GM19099 (cell line): ENCODE measurements around the gene RREB1.

Experiments used
- POLR2A ChIP-seq: IDR thresholded peaks from 3 replicates; pipeline ENCODE4 v1.6.1; 2011; ENCODE audit warnings: low read depth; ENCODE audit not compliant: insufficient read length; ENCODE audit errors: extremely low read depth

The RREB1 gene

DNA sequence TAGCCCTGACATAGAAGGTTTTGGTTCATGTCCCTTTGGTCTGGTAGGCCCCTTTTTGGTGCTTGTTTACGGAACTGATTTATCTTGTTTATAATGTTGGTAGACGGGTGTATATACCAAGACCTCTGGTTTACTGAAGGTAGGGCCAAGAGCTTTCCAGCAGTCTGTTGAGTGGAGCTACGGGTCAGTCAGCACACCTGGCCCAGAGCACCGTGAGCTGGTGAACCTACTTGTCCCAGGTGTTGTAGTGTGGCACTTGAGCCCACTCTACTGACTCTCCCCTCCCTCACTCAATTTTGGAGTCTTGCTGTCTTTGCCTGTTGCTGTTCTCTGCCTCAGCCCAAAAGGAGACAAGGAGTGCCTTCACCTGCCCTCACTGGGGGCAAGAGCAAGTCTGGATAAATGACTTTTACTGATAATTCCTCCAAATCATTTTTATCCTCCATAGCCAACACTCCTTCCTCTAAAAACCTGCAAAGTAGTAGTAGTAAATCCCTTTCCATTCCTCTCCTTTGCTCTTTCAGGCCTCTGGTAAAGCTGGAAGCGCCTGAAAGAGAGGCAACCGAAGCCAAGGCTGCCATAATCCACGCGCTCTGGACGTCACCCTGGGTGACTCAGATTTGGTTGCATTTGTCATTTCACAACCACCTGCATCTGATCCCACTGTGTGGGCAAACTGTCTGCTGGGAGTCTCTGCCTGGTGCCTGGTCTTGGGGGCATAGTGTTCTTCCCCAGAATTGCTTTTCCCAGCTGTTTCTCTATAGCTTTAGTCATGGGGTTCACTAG lies 22.2 kb downstream of the RREB1 start:
- no peak for TF ChIP-seq POLR2A

DNA sequence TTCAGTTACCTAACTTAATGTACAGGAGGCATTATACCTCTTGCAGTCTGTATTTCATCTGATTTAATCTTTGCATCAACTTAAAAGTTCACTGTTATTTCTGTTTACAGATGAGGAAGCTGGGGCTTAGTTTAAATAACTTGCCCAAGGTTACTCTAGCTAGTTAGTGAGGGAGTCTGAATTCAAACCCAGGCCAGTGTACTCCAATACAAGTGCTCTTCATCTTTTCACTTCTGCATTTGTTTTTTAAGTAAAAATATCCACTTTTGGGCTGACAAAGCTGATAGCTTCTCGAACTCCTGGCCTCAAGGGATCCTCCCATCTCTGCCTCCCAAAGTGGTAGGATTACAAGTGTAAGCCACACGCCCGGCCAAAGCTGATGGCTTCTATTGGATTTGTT lies 23.6 kb downstream of the RREB1 start:
- TF ChIP-seq POLR2A, result no peak

DNA sequence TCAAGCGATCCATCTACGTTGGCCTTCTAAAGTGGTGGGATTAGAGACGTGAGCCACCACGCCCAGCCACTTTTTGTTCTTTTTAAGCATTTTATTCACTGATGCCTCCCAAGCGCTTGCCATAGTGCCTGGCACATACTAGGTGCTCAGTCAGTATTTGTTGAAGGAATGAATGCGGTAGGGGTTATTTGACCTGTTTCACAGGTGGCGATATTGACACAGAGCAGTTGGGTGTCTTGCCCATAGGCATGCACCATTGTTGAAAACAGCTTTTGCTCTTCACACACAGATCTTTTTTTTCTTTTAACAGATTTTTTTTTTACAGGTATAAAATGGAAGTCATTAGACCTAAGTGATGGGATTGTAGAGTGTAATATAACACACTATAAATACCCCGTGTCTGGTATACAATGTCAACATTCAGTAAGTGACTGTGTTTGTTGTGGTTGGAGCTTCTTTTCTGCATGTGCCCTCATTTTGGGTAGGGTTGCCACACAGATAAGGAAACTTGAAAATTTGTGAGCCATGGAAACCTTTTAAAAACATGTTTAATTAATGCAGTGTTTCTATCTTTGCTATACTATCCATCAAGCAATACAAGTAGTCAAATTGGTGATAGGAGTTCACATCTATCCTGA lies 24.8 kb downstream of the RREB1 start:
- no peak for TF ChIP-seq POLR2A

DNA sequence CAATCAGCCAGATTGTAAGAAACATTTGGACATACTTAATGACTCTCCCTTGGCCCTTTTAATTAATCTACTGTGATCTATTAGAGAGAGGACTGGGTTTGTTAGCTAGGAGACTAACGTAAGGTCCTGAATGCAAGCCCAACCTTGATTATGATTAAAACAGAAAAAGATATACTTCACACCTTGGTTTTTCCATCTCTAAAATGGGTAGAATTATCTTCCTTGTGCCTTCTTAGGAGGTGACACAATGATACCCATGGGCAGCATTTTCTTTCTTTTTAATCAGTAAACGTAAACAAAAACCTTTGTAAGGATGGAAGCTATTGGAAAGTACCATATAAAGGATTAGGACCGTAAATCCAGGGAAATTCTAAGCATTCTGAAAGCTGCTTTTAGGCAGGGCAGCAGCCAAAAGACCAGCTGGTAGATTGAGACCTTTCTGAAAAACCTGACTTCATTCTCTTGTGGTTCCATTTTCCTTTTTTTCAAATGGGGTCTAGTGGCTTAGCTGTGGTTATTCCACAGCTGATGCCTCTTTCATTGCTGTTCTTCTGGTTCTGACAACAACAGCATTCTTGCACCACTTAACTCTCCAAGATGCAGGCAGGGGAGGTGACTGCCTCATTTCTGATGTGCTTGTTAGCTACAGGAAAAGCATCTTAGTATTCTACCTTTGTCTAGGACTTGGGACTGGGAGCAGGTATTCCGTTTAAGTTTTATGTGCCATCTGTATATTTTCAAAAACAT lies 27.4 kb downstream of the RREB1 start:
- no peak for TF ChIP-seq POLR2A

DNA sequence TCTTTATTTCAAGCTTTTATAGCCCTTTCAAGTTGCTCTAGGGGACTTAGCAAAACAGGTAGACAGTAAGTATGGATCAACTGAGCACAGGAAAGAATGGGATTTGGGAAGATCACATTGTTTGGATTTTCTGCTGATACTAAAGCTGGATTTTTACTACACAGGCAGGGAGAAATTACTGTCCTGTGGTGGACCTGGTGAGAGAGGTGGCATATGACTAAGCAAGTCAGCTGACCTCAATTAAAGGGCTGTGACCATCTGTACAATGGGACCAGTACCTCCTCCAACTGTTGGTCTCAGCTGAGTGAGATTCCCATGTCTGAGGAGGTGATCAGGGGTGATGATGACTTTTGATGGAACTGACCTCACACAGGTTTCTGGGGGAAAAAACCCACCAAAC lies 28.0 kb downstream of the RREB1 start:
- no peak for TF ChIP-seq POLR2A

DNA sequence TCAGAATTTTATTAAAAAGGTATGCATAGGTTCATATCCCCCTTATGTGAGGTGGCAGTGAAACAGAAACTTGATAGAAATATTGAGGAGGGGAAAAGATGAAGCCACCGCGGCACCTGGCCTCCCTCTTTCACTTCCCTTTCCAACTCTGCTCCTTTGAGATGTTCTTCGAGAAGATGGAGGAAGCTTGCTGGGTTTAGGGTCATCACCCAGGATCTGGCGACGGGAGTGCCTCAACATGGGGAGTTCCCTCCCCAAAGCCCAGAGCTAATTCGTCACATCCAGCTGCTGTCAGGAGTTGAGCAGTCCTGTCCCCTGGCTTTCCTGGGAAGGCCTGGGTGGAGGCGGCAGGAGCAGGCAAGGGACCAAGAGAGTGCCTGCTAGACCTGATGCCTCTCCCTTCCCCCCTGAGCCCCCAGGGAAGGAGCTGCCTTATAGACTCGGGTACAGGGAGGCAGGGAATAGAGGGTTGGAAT lies 29.1 kb downstream of the RREB1 start:
- no peak for TF ChIP-seq POLR2A

DNA sequence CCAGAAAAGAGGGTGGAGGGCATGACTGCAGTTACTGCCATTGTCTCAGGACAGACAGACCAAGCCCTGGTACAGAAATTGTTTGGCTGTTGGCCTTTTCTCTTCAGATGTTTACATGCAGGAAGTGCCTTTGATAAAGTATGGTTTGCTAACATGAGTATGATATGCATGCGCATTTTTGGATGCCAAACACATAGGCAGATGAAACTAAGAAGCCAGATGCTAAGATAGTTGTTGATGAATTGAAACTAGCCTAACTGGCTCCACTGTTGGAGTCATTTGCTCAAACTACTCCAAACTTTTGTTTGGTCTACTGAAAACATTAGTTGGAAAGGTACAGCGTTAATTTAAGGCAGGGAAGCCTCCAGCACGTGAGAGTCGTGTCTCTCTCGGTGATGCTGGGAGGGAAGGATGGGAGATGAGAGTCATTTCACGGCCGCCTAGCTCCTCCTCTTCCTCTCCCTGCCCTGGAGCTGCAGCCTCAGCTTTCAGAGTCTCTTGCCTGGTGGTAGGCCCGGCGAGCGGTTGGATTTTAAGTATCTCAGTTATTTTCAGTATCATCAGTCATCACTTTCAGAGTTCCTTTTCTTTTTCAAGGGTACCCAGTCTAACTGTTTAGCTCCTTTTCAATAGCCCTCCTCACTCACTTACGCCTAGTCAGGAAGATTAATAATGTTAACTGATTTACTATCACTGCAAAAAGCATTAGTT lies 29.7 kb downstream of the RREB1 start:
- peak; percentile 62 for TF ChIP-seq POLR2A

DNA sequence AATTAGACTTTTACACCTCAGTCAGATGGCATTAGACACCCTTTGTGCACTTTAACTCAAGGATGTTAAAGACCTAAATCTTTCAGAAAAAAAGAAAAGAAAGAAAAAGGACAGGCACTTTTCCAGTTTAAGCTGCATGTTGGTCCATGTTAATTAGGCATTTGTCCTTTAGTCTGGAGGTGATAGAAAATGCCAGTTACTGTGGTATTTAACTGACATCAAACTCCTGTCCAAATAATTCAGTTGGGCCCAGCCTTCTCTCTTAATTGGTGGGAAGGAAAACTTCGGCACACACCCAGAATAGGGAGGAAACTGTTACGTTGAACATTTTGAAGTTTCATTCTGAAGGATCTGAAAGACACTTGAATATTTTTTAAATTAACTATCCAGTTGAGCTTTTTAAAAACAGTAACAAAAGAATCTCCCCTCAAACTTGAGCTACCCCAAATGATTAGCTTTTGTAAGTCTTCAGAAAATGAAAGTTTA lies 30.3 kb downstream of the RREB1 start:
- TF ChIP-seq POLR2A, result no peak

DNA sequence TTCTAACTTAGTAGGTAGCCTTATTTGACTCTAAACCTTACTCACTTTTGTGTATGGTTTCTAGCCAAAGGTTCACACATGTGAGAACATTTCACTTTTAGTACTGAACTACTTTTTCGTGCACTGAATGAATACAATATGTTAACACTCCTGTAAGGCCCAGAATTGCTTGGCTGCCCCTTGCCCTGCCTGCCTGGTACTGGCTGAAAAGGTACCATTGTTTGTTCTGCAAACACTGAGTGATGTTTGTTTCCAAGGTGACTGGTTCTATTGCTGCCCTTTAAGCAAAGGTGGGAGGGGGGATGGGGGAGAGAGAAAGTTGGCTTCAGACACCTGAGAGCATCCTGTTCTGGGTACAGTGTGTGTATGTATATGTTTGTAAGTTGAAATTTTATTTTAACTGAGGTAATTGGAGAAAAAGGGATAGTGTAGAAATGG lies 31.2 kb downstream of the RREB1 start:
- no peak for TF ChIP-seq POLR2A

DNA sequence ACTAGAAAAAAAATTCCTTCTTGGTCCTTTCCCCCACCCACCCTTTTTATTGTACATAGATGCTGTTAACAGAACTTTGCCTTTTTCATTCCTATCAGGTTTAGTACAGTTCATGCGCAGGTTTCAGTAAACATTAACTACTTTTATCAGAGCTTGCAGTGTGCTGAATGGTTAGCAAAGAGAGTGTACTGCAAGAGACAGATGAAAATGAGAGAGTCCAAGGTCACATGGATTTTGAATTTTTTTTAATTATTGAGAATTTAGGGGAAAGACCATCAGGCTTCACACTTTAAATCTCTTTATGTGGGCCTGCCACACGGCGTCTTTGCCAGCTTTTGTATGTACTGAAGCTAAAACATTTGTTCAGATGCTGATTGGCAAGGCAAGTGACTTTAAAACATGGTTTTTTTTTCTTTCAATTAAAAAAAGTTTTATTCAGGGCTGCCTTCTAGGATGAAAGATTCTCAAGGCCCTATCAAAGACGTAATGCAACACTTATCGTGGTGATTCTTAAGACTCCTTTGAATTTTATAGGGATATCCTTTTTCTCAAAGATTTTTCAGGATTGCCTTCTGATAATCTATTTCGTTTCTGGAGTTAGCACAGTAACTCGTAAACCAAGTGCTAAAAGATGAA lies 32.2 kb downstream of the RREB1 start:
- TF ChIP-seq POLR2A, result no peak

DNA sequence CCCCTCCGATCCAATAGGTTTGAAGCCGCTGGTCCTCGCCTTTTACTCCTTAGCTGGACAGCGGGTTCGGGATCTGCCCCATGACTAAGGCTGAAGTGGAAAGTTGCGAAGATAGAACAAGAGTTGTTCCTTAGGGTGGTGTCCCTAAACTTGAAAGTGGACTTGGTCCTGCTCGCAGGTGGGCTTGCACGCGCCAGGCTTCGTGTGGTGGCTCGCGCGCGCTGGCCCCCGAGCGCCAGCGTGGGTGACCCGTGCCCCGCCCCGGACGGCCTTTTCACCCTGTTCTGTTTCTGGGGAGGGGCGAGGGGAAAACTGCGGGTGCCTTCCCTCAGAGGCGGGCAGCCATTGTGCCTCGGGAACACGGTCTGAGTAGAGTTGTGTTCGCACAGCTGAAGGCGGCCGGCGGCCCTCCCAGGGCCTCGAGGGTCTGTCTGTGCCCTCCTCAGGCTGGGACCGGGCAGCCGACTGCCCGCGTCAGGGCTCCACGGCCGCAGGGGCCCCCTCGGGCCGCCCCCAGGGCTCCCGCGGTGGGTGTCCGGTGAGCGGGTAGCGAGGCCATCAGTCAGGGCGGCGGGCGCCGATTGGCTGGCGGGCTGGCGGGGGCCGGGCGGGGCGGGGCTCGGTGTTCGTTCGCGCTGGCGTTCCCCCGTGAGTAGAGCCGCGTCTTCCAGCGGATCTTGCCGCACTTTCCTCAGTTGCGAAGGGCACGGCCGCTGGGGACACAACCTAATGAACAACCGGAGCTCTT lies 33.0 kb downstream of the RREB1 start:
- peak; percentile 69 for TF ChIP-seq POLR2A

DNA sequence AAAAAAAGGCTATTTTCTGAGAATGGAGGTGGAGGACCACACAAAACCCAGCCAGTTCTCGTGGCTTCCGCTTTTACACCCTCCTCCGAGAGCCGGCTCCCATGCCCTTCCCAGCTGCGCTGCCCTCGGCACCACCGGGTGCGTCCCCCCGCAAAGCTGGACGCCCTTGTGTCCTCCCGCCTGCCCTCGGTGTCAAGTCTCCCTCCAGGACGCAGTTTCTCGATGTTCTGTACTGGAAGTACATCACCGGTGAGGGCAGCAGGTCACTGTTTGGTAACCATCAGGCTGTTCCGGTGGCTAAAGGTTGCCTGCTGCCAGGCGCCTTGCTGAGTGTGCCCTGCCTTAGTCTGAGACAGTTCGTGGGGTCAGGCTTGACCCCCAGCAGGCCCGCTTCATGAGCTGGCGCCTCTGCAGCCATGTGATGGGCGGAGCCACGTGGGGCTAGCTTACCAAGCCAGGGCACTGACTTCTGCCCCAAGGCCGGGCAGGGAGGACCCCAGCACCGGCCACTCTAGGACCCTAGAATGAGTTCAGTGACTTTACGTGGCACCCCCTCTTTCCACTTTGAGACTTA lies 34.6 kb downstream of the RREB1 start:
- TF ChIP-seq POLR2A, result no peak

DNA sequence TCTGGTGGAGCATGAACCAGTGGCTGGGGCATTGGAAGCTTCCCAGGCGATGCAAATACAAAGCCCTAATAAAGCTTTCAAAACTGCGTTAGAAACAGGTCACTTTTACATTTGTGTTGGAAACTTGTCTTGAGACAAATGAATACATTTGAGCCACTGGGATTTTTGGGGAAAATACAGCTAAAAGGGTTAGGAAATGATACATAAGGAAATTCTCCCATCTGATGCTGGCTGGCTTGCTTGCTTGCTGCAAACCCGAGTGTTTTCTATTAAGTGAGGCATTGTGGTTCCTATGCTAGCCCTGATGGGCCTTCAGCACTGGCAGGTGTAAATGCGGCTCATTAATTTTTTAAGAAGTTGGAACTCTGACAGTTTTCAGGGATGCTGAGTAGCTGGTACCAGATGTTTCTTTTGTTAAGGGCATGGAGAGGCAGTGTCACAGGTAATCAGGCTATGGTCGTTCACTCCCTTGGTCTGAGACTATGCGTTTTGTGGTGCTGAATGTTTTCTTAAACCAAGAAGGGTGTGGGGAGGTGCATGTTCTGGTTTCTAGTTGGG lies 35.2 kb downstream of the RREB1 start:
- no peak for TF ChIP-seq POLR2A
